ENCODE data around the gene SLC22A31.

SLC22A31 gene

GRCh38 chr16:89164847-89165680, 35.3 kb downstream of the SLC22A31 start:
- no peak for DNase-seq (ENCODE audit: low spot score)

- no peak for DNase-seq (ENCODE audit: low spot score)
These were observed 35.9 kb downstream of the SLC22A31 start for GRCh38 chr16:89164436-89164835.

GRCh38 chr16:89163297-89163696, 37.0 kb downstream of the SLC22A31 start:
- no peak for DNase-seq (ENCODE audit: low spot score)

GRCh38 chr16:89161763-89162713, 38.3 kb downstream of the SLC22A31 start:
- DNase-seq (ENCODE audit: low spot score), result no peak

- no peak for DNase-seq (ENCODE audit: low spot score)
These were observed 39.2 kb downstream of the SLC22A31 start for GRCh38 chr16:89160977-89161701.

GRCh38 chr16:89159850-89160354, 40.4 kb downstream of the SLC22A31 start:
- DNase-seq (ENCODE audit: low spot score), result no peak

- no peak for DNase-seq (ENCODE audit: low spot score)
These were observed 41.1 kb downstream of the SLC22A31 start for GRCh38 chr16:89159066-89159849.

- no peak for DNase-seq (ENCODE audit: low spot score)
These were observed 42.6 kb downstream of the SLC22A31 start for GRCh38 chr16:89157778-89158177.

GRCh38 chr16:89156740-89157645, 43.3 kb downstream of the SLC22A31 start:
- DNase-seq (ENCODE audit: low spot score), result no peak

- no peak for DNase-seq (ENCODE audit: low spot score)
These were observed 44.2 kb downstream of the SLC22A31 start for GRCh38 chr16:89155851-89156739.

- DNase-seq (ENCODE audit: low spot score), result no peak
These were observed 45.1 kb downstream of the SLC22A31 start for GRCh38 chr16:89155184-89155679.

GRCh38 chr16:89154390-89155183, 45.8 kb downstream of the SLC22A31 start:
- no peak for DNase-seq (ENCODE audit: low spot score)

- no peak for DNase-seq (ENCODE audit: low spot score)
These were observed 46.5 kb downstream of the SLC22A31 start for GRCh38 chr16:89153848-89154271.

- DNase-seq (ENCODE audit: low spot score), result no peak
These were observed 47.3 kb downstream of the SLC22A31 start for GRCh38 chr16:89152831-89153700.

GRCh38 chr16:89150981-89151380, 49.4 kb downstream of the SLC22A31 start:
- DNase-seq (ENCODE audit: low spot score), result no peak

- no peak for DNase-seq (ENCODE audit: low spot score)
These were observed 50.1 kb downstream of the SLC22A31 start for GRCh38 chr16:89150090-89150835.
